SK-MEL-5 (cell line): ENCODE results near the gene DNAH17. TPM values are rescaled to one million over a fixed set of nuclear protein-coding genes. Genes with fewer than 3 reads are reported as not detected.
A peak's percentile ranks its signal among the peaks of the same experiment; 100 is the strongest.

Source experiments
- DNase-seq: peaks from one replicate; pipeline ENCODE4 v3.0.0-alpha.2; 2016; ENCODE audit warnings: low read depth, low spot score
- in situ Hi-C: cut with HindIII; loops from 2 replicates; pipeline ENCODE4 v1.10.0; 2016; ENCODE audit warnings: low sequenced_read_pairs, high pct_unique_total_duplicates, low pct_unique_long_range_greater_than_20kb
- total RNA-seq: library from RNA; depleted of rRNA; stranded (reverse); fragments of >200 nt; shearing (Covaris generic); gene quantifications from 2 replicates; pipeline ENCODE4 v1.2.3, GENCODE V29; 2014

Gene DNAH17
- total RNA-seq, 1 experiment from 2014 or later, result 0.24 TPM

GRCh38 chr17:78561166-78561565, 16.0 kb downstream of the DNAH17 start:
- in situ Hi-C loops, result no loop called here
- DNase-seq, result no peak

- no peak for DNase-seq
- in situ Hi-C loops, result no loop called here
These were observed 16.5 kb downstream of the DNAH17 start for GRCh38 chr17:78560731-78561130.

DNA sequence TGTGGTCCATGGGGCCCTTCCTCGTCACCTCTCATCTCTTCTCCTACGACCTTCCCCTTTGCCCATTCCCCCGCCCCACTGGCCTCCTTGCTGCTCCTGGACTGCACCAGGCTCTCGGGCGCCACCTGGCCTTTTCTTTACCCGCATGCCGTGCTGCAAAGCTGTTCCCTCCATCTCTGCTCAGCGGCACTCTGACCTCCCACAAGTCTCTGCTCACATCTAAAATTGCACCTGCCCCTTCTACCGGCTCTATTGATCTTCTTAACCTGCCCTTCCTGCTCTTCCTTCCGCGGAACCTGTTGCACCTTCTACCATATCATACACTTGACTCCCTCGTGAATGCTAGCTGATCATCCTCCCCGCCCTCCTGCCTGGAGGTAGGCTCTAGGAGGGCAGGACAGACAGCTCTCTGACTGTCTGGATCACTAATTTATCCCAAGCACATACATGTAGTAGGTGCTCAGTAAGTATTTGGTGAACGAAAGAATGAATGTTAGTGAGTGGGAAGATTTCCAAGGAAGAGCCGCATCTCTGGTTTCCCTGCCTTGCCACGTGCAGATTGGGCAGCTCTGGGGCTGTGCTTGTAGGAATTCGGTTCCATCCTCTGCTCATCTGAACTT, 17.3 kb downstream of the DNAH17 start:
- in situ Hi-C loops, result no loop called here

DNA sequence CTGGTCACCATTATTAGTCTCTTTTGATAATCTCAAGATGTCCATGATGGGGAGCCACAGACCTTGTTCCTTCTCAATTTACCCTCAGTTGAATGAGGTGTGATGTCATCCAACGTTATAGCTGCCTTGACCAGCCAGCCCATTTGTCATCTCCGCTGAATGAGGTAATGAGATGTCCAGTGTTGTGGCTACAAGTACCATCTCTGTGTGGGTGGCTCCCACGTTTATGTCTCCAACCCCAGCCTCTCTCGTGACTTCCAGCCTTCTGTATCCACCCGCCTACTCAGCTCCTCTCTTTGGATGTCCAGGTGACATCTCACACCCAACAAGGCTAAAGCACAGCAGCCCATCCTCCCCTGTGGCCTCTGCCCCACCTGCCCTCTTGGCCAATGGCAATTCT, 18.2 kb downstream of the DNAH17 start:
- in situ Hi-C loops, result no loop called here
- no peak for DNase-seq

More for the DNA sequence above, 17.3 kb downstream of the DNAH17 start:
- no peak for DNase-seq

GRCh38 chr17:78558181-78558850, 18.9 kb downstream of the DNAH17 start:
- in situ Hi-C loops, result no loop called here
- DNase-seq, result peak; percentile 40

GRCh38 chr17:78557598-78558039, 19.6 kb downstream of the DNAH17 start:
- in situ Hi-C loops, result no loop called here
- DNase-seq, result no peak

GRCh38 chr17:78556812-78557211, 20.4 kb downstream of the DNAH17 start:
- DNase-seq, result no peak
- in situ Hi-C loops, result no loop called here

- DNase-seq, result no peak
- in situ Hi-C loops, result no loop called here
These were observed 21.3 kb downstream of the DNAH17 start for GRCh38 chr17:78555746-78556401.

DNA sequence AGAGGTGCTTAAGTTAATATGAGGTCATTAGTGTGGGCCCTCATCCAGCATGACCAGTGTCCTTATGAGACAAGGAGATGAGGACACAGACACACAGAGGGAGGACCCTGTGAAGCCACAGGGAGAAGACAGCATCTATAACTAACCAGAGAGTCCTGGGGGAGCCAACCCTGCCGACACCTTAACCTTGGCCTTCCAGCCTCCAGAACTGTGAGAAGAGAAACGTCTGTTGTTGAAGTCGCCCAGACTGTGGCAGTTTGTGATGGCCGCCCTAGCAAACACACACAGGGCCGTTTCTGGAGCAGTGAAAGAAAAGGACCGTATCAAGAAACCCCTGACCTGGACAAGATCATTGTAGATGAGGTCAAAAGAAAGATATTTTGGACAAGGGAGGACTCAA, 26.7 kb downstream of the DNAH17 start:
- in situ Hi-C loops, result no loop called here
- no peak for DNase-seq

GRCh38 chr17:78548725-78549124, 28.5 kb downstream of the DNAH17 start:
- in situ Hi-C loops, result no loop called here
- DNase-seq, result no peak

DNA sequence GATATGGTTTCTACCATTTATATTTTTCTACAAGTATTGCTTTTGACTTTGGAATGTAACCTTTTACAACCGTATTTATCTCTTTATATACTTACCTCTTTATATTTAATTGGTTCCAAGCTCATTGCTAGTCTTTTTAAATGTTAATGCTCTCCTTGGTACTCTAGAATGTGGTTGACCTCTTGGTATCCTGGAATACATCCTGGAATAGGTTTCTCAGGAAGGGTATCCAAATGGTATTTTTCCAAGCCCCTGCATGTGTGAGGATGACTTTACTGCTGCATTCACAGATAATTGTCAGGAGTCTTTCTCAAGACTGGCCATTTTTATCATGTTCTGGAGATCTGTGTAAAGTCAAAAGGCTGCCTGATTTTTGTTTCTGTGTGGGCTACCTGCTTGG, 30.2 kb downstream of the DNAH17 start:
- in situ Hi-C loops, result no loop called here
- no peak for DNase-seq

DNA sequence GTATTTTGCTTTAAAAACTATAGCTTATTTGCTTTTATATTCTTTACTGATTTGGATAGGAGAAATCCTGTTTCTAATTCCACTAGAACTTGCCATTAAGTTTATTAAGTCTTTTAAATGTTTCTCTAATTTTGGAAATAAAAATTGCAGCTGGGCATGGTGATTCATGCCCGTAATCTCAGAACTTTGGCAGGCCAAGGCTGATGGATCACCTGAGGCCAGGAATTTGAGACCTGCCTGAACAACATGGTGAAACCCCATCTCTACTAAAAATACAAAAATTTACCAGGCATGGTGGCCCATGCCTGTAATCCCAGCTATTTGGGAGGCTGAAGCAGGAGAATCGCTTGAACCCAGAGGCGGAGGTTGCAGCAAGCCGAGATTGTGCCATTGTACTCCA, 30.7 kb downstream of the DNAH17 start:
- in situ Hi-C loops, result no loop called here
- no peak for DNase-seq

DNA sequence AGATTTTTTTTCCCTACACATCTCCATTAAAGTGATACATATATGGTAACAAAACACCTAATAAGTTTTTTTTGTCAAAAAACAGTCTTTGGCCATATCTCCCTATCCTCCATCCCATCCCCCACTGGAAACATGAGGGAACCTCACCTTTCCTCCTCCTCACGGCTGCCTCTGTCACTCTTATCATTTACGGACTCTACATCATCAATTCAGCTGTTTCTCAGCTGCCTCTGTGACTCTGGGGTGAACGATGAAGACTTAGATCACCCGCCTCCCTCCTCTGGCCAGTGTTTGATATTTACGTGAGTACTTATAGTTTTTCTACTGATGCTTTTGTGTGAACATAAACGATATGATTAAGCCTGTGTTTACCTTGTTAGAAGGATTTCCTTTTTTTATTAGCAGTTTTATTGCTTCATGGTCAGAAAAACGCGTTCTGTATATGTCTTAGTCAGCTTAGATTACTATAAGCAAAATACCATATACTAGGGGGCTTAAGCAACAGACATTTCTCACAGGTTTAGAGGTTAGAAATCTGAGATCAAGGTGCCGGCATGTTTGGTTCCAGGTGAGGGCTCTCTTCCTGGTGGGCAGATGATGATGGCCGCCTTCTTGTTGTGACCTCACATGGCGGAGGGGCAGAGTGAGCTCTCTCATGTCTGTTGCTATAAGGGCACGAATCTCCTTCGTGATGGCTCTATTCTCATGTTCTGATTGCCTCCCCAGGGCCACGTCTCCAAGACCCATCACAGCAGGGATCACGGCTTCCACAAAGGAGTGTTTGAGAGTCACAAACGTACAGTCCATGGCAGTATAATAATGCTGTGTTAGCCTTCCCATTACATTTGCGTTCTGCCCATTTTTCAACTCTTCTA, 32.1 kb downstream of the DNAH17 start:
- peak; percentile 57 for DNase-seq
- in situ Hi-C loops, result no loop called here

- in situ Hi-C loops, result no loop called here
- DNase-seq, result no peak
These were observed 35.5 kb downstream of the DNAH17 start for GRCh38 chr17:78541488-78542206.

DNA sequence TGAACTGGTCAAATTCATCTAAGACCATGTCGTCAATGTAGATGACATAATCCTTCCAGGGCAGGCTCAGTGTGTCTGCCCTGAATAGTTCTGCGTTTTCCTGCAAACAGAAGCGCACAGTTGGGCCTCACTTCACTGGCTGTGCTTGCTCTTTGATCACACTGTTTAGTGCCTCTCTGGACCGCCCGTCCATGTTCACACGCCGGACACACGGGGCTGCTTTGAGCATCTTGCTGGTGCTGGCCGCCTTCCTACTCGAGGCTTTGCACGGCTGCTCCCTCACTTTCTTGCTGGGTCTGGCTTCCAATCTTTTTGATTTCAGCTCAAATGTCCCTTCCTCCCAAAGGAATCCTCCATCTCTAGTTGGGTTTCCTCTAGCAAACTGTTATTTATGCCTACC, 37.4 kb downstream of the DNAH17 start:
- in situ Hi-C loops, result no loop called here

DNA sequence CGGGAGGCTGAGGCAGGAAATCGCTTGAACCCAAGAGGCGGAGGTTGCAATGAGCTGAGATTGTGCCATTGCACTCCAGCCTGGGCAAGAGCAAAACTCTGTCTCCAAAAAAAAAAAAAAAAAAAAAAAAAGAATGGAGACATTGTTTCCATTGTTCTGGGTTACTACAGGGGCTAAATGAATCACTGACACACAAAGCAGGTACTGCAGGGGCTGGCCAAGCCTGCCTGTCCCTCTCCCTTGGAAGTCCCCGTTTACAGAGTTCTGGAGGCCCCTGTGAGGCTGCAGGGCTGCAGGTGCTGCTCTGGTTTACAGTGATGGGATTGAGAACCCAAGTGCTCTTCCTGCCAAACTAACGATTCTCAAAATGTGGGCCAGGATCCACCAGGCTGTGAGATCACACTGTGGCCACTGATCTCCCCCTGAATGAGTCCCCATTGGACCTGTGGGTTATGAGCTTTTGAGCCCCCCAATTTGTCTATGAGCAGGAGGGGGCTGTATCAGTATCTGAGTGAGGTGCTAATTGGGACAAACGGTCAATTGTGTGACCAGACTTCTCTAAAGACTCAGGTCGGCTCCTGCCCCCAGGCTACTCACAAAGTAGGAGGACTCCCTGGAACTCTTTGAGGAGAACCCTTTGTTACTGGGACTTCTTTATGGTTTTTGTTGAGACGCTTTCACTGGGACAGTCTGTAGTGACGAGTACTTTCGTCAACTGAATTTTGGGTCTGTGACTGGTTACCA, 39.0 kb downstream of the DNAH17 start:
- in situ Hi-C loops, result no loop called here
- DNase-seq, result peak; percentile 63

More for the DNA sequence above, 37.4 kb downstream of the DNAH17 start:
- no peak for DNase-seq
